D341Med (cell line): Measurements from ENCODE around the gene ZNF674.
"Not testable (repeated sequence)": the region's sequence is repeated elsewhere in the genome, so short reads cannot be mapped to it uniquely, and the experiment has no call there.

Experiments
- DNase-seq: peaks from one replicate; pipeline ENCODE4 v3.0.0; 2012; ENCODE audit warnings: low spot score

The ZNF674 gene

DNA sequence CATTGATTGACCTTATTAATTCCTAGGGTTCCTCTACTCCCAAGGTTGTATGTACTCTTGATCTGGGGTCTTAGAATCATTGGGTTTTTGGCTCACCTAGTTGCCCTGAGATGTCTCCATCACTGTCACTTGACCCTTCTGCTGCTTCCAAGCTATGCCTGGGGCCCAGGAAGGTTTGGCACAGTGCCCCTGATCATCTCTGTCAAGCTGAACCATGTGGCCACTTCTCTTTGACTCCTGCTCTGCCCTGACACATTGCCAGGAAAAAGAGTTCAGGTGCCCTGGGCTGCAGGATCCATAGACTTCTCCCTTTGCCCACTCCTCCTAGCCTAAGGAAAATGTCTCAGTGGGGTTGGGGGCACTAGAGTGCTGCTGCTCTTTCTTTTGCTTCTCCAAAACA lies 24.4 kb upstream of the ZNF674 start:
- no peak for DNase-seq

- no peak for DNase-seq
Measured at GRCh38 chrX:46567388-46567787, 22.2 kb upstream of the ZNF674 start.

DNA sequence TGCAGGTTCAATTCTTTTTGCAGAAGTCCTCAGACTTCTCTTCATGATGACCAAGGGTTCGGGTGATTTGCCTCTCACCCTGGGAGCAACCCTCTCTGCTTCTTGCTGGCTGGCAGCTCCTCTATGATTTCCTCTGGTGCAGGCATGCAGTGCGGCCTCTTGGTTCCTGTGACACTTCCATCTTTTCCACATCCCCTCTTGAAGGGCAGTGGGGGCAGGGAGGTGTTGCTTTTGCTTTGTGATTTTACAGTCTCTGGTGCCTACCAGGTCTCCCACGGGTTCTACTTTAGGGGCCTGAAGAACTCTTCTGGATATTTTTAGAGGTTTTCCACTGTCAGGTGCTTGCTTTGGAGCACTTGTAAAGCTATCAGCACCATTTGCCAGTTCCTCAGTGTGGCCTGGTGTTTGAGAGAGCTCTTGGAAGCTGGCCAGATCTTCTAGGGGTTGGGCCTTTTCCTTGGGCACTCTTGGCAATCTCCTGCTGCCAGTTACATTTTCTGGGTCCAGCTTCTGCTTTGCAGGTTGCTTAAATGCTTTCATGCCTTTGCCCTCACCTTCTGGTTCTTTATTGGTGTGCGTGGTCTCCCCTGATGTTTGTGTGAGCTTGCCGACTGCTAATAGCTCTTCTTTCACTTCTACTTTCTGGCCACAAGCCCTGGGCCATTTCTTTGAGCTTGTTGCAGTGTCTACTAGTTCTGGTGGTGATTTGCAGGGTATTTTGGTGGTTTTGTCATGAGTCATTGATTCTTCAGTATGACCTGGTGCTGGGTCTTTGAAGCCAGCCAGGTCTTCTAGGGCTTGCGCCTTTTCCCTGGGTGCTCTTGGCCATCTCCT lies 16.8 kb upstream of the ZNF674 start:
- no peak for DNase-seq

- DNase-seq, result no peak
Measured at GRCh38 chrX:46559062-46559461, 13.8 kb upstream of the ZNF674 start.

DNA sequence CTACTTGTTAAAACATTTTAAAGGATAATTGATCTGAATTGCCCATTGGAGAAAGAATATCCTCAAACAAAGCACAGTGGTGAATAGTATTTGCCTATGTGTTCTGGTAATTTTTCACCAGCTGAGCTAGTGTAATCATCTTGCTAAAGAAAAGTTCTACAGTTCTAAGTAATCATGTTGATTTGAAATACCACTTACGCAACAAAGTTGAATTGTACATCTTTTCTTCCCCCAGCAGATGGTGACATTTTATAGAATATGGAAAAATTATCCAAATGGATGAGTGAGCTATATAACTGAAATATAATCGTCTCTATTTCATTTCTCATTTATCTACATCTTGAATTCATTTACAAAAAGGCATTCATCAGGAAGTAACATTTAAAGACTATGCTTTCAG lies 9.7 kb upstream of the ZNF674 start:
- no peak for DNase-seq

DNA sequence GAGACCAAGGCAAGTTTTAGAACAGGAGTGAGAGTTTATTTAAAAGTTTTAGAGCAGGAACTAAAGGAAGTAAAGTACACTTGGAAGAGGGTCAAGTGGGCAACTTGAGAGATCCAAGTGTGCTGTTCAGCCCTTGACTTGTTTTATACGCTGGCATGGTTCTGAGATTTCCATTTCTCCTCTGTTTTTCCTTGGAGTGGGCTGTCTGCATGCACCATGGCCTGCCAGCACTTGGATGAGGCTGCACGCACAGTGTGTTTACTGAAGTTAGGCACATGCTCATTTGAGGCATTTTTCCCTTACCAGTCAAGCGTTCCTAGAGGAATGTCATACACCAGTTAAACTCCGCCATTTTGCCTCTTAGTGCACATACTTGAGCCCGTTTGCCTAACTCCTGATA lies 8.7 kb upstream of the ZNF674 start:
- DNase-seq, result no peak

DNA sequence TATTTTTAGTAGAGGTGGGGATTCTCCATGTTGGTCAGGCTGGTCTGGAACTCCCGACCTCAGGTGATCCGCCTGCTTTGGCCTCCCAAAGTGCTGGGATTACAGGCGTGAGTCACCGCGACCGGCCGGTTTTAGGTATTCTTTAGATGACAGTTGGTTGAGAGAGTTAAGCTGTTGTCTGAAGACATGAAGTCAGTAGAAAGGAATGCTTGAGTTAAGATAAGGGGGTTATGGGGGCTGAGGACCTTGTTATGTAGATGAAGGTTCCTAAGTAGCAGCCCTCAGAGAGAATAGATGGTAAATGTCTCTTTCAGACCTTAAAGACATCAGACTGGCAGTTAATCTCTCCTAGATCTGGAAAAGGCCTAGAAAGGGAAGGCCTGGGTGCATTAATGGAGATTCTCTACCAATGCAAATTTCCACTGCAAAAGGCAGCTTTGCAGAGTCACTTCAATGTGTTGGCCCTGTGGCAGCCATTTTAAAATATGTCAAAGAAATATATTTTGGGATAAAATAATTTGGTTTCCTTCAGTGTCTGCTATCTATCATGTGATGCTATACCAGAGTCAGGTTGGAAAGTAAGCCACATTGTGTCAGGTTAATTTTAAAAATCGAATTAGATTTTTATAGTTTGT lies 6.4 kb upstream of the ZNF674 start:
- no peak for DNase-seq

GRCh38 chrX:46549914-46550313 lies 4.7 kb upstream of the ZNF674 start:
- no peak for DNase-seq

DNA sequence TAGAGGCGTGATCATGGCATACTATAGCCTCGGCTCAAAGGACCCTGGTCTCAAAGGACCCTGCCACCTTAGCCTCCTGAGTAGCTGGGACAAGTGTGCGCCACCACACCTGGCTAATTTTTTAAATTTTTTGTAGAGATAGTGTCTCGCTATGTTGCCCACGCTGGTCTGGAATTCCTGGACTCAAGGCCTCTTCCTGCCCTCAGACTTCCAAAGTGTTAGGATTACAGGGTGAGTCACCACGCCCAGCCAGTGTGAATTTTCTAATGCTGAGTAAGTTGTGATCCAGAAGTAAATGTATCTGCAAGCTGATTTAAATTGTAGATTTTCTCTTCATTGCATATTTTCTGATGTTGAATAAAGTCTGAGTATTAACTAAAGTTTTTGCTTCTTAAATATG lies 2.6 kb upstream of the ZNF674 start:
- DNase-seq, result no peak

DNA sequence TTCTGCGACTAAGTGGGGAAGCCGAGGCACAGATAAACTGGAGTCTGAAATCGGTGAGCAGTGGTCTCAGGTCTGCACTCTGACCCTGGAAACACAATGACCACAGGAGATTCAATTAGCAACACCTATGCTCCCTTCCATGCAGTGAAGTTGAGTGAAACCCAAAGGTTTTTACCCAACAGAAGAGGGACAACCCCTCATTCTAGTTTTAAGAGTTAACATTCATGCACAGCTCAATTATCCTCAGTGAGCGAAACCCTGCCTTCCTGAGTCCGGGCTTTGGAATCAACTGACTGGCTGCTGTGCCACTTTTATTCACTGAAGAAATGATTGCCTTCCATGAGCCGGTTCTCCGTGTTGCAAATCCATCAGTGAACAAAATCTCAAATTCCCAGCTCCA lies 694 bp downstream of the ZNF674 start:
- not testable (repeated sequence) for DNase-seq

DNA sequence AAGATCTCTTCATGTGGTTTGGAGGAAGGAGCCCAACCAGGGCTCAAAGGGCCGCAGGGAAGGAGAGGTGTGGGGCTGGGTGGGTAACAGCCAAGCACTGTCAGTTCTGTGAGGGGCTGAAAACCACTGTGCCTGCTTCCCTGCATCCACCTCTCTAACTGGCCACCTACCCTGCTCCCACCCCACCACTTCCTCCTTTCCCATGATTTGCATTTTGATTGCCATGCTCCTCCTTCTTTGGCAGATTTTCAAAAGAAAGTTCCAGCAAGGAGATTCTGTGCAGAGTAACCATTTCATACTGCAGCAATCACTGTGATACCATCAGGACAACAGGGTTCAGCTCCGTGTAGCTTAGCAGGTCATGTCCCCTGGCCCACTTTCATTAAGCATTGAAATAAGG lies 1.8 kb downstream of the ZNF674 start:
- DNase-seq, result no peak

DNA sequence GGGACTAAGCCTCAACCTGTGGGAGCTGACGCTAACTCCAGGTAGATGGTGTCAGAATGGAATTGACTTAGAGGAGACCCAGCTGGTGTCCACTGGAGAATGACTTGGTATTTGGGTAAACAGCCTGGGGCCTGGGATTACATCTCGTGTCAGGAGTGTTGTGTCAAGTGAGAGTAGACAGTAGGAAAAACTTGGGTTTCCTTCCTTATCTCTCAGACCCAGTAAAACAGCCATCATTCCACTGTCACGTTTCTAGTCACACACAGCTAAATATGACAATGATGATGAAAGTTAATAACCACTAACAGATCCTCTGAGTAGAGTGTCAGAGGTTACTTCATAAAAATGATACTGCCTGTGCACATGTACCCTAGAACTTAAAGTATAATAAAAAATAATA lies 13.8 kb downstream of the ZNF674 start:
- no peak for DNase-seq

GRCh38 chrX:46530404-46530908 lies 14.8 kb downstream of the ZNF674 start:
- not testable (repeated sequence) for DNase-seq

DNA sequence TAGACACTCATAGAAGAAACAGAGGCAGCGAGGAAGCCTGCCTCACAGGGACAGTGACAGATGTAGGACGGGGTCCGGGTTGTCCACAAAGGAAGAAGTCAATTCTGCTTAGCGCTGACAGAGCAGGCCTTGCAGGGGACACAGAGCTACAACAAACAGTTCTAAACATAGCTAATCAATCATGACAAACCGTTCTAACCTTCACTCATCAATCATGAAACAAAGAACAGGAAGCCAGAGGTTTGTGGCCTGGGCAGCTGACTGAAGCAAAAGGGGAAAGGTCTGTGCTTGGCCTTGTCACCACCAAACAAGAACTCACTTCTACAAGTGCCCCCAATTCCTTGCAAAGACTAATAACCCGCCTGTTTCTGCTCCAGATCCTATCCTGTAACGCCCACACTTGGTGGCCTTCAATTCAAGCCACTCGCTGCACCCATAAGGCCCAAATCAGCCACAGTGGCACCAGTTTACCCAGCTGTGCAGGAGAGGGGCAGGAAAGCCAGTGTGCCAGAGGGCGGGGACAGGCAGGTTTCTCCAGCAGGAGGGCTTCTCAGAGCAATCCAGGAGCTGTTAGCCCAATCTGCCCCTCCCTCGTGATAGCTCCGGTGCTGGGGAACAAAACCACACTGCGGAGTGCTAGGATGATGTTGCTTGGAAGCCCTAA lies 15.3 kb downstream of the ZNF674 start:
- DNase-seq, result not testable (repeated sequence)

DNA sequence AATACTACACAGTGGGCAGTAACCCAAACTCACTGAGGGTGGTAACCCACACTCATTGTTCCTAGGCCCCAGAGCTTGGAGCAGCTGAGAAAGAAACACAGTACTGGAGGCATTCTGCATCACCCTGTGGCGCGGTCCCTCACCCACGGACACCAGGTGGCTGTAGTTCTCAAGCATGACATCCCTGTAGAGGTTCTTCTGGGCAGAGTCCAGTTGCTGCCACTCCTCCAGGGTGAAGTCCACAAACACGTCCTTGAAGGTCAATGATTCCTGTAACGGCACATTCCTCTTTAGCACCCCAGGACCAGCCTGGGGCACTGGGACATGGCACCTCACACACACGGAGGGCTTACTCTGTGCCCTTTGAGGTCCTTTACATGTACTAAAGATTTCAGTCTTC lies 16.6 kb downstream of the ZNF674 start:
- DNase-seq, result not testable (repeated sequence)

DNA sequence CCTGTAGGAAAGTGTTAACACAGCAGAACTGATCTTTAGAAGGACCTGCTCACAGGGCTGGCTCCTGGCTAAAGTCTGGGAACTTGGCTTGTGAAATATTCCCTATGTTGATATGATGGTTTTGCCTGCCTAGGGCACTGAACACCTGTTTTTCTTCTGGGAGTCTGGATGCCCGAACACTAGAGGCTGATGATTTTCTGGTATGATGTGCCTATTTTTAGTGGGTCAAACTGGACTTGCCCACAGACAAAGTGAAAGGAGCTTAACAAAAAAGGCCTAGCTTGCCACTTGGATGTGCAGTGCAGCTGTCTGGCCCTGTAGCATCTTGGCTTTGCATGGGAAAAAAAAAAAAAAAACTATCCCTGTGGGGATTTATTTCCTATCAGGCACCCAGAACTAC lies 39.1 kb downstream of the ZNF674 start:
- DNase-seq, result no peak

GRCh38 chrX:46502848-46503247 lies 42.4 kb downstream of the ZNF674 start:
- DNase-seq, result no peak

GRCh38 chrX:46500054-46500453 lies 45.2 kb downstream of the ZNF674 start:
- DNase-seq, result no peak

DNA sequence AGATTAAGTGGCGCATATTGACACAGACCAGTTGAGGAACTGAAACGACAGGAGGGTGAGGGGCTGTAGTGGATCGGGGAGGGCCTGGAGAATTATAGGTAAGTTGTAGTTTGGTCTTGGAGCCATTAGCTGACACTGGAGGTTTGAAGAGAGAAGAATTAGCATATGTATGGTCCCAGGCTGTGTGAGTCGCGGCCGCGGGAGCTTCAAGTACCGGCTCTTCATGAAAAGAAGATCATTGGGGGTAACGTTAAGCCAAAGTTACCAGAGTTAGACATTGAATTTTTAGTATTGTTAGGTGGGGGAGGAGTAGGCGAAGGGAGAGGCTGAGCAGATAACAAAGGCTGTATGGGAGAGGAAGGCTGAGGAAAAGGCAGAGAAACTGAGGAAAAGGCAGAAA lies 56.5 kb downstream of the ZNF674 start:
- DNase-seq, result no peak

- no peak for DNase-seq
Measured at GRCh38 chrX:46485897-46486296, 59.3 kb downstream of the ZNF674 start.

DNA sequence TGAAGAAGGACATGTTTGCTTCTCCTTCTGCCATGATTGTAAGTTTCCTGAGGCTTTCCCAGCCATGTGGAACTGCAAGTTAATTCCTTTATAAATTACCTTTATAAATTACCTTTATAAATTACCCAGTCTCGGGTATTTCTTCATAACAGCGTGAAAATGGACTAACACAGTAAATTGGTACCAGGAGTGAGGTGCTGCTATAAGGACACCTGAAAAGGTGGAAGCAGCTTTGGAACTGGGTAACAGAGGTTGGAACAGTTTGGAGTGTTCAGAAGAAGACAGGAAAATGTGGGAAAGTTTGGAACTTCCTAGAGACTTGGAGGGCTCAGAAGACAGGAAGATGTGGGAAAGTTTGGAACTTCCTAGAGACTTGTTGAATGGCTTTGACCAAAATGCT lies 66.6 kb downstream of the ZNF674 start:
- DNase-seq, result not testable (repeated sequence)

- DNase-seq, result no peak
Measured at GRCh38 chrX:46477435-46477834, 67.8 kb downstream of the ZNF674 start.

- DNase-seq, result no peak
Measured at GRCh38 chrX:46465203-46465602, 80.0 kb downstream of the ZNF674 start.
